ENCODE data around the gene ESRP2. TPM values are rescaled to one million over a fixed set of nuclear protein-coding genes. Genes with fewer than 3 reads are reported as not detected.

Gene ESRP2
- total and polyA plus RNA-seq, 10 donors, result 0.02 to 0.35 (median 0.23) TPM; not detected in 2

GRCh38 chr16:68273896-68274295, 38.0 kb upstream of the ESRP2 start:
- H3K36me3 ChIP-seq, result peaks cover 0 to 89% (median 16%) of the 10 kb centered on the region in 6 donors
- H3K27me3 ChIP-seq (replicated peaks in 1 of 7), result no peaks in the 10 kb centered on the region
- TF ChIP-seq POLR2AphosphoS5 (IDR thresholded peaks at IDR 0.05), result no peak
- TF ChIP-seq CTCF (IDR thresholded peaks at IDR 0.05 in 8 of 11, conservative IDR thresholded peaks at IDR 0.05 in 3 of 11), result no peak
- no peak for TF ChIP-seq POLR2A (IDR thresholded peaks at IDR 0.05)
- H3K4me3 ChIP-seq, result no peak overlapping the region
- no peak for DNase-seq
- intact Hi-C loops (cut with DNase I; ENCODE audit: low total_unique reads), result no loop called here
- H3K4me1 ChIP-seq, result peaks cover 18 to 87% (median 54%) of the 10 kb centered on the region in 6 donors
- H3K27ac ChIP-seq, result peak overlapping the region in 5 of 8 donors; percentile 27 to 73 (median 62)
- 79 to 90% (median 85%) methylated on average over 8 of the region's 8 CpGs for WGBS, 5 donors
- H3K9me3 ChIP-seq, result no peaks in the 10 kb centered on the region

- intact Hi-C loops (cut with DNase I; ENCODE audit: low total_unique reads), result no loop called here
- DNase-seq, result no peak
- peaks cover 18 to 92% (median 58%) of the 10 kb centered on the region in 6 donors for H3K4me1 ChIP-seq
- H3K36me3 ChIP-seq, result peaks cover 0 to 84% (median 16%) of the 10 kb centered on the region in 6 donors
- 84 to 95% (median 93%) methylated on average over 5 of the region's 5 CpGs for WGBS, 5 donors
- no peaks in the 10 kb centered on the region for H3K9me3 ChIP-seq
- H3K4me3 ChIP-seq, result no peak overlapping the region
- no peaks in the 10 kb centered on the region for H3K27me3 ChIP-seq (replicated peaks in 1 of 7)
- H3K27ac ChIP-seq, result peak overlapping the region in 7 of 8 donors; percentile 3 to 73 (median 48)
- TF ChIP-seq POLR2AphosphoS5 (IDR thresholded peaks at IDR 0.05) (no peak), POLR2A (IDR thresholded peaks at IDR 0.05) (no peak), CTCF (IDR thresholded peaks at IDR 0.05 in 8 of 11, conservative IDR thresholded peaks at IDR 0.05 in 3 of 11) (no peak)
Measured at GRCh38 chr16:68273459-68273858, 37.5 kb upstream of the ESRP2 start.

- Histone ChIP-seq H3K9me3 (no peaks in the 10 kb centered on the region), H3K4me1 (peaks cover 18 to 97% (median 62%) of the 10 kb centered on the region in 6 donors), H3K4me3 (no peak overlapping the region), H3K36me3 (peaks cover 0 to 85% (median 17%) of the 10 kb centered on the region in 6 donors), H3K27ac (peak overlapping the region; percentile 3 to 73 (median 38)), H3K27me3 (replicated peaks in 1 of 7) (no peaks in the 10 kb centered on the region)
- intact Hi-C loops (cut with DNase I; ENCODE audit: low total_unique reads), result no loop called here
- 94 to 96% (median 96%) methylated on average over 4 of the region's 4 CpGs for WGBS, 5 donors
- no peak for TF ChIP-seq POLR2A (IDR thresholded peaks at IDR 0.05)
- TF ChIP-seq CTCF (IDR thresholded peaks at IDR 0.05 in 8 of 11, conservative IDR thresholded peaks at IDR 0.05 in 3 of 11), result no peak
- TF ChIP-seq POLR2AphosphoS5 (IDR thresholded peaks at IDR 0.05), result peak in 2 of 3 donors; percentile 16 to 48
- DNase-seq, result no peak
Measured at GRCh38 chr16:68272507-68273209, 36.7 kb upstream of the ESRP2 start.

- Histone ChIP-seq H3K9me3 (no peaks in the 10 kb centered on the region), H3K27me3 (replicated peaks in 1 of 7) (no peaks in the 10 kb centered on the region), H3K4me1 (peaks cover 21 to 98% (median 64%) of the 10 kb centered on the region in 6 donors), H3K27ac (no peak overlapping the region), H3K4me3 (no peak overlapping the region), H3K36me3 (peaks cover 0 to 73% (median 19%) of the 10 kb centered on the region in 6 donors)
- DNase-seq, result no peak
- TF ChIP-seq POLR2AphosphoS5 (IDR thresholded peaks at IDR 0.05), result no peak
- no peak for TF ChIP-seq POLR2A (IDR thresholded peaks at IDR 0.05)
- no peak for TF ChIP-seq CTCF (IDR thresholded peaks at IDR 0.05 in 8 of 11, conservative IDR thresholded peaks at IDR 0.05 in 3 of 11)
- intact Hi-C loops (cut with DNase I; ENCODE audit: low total_unique reads), result no loop called here
- WGBS, 5 donors, result 0 to 50% (median 0%) methylated on average over 1 of the region's 1 CpG
Measured at GRCh38 chr16:68270353-68270752, 34.4 kb upstream of the ESRP2 start.

All from spleen (tissue), 11 donors.